H1 (cell line): ENCODE data around the gene STK39. TPM values are rescaled to one million over a fixed set of nuclear protein-coding genes. Genes with fewer than 3 reads are reported as not detected.

Source experiments
- CTCF ChIA-PET: fragments of 300-600 bp; sonication (Branson Sonifier 250); formaldehyde crosslinking; loops from one replicate; lab custom pipeline; 2021; ENCODE audit not compliant: partially characterized antibody; lab: Charles Lee
- POLR2A ChIA-PET: fragments of 300-600 bp; sonication (Branson Sonifier 250); formaldehyde crosslinking; loops from one replicate; lab custom pipeline; 2021; ENCODE audit warnings: inconsistent platforms; ENCODE audit not compliant: partially characterized antibody; lab: Charles Lee
- DNase-seq, 2 experiments: peaks; one replicate each; pipeline versions ENCODE4 v3.0.0 to v3.0.0-alpha.2; 2010 to 2022; ENCODE audit warnings: low spot score in 2 of 2, low read depth in 1 of 2, mixed read lengths in 1 of 2
- FAIRE-seq: peaks from 2 replicates; lab custom pipeline; 2011; peaks lifted over from hg19 to GRCh38; lab: Jason Lieb, UNC
- H2AFZ ChIP-seq: 2 replicates; pipeline ENCODE4 v1.8.1; 2012; ENCODE audit warnings: low read length, inconsistent platforms
- H2AK5ac ChIP-seq: 2 replicates; pipeline ENCODE4 v1.6.1; 2013; ENCODE audit warnings: low read depth, low read length
- H2BK120ac ChIP-seq: replicated peaks from 2 replicates; pipeline ENCODE3; 2013; ENCODE audit warnings: low read depth, low read length, inconsistent platforms
- H2BK12ac ChIP-seq: 2 replicates; pipeline ENCODE4 v1.6.1; 2013; ENCODE audit warnings: low read depth, low read length
- H2BK15ac ChIP-seq: 2 replicates; pipeline ENCODE4 v1.6.1; 2013; ENCODE audit warnings: low read length
- H2BK20ac ChIP-seq: 2 replicates; pipeline ENCODE4 v1.6.1; 2013; ENCODE audit warnings: low read length
- H2BK5ac ChIP-seq: 2 replicates; pipeline ENCODE4 v1.6.1; 2013; ENCODE audit warnings: low read depth, low read length
- H3K14ac ChIP-seq: 2 replicates; pipeline ENCODE4 v1.6.1; 2013; ENCODE audit warnings: inconsistent platforms; ENCODE audit not compliant: insufficient read length
- H3K18ac ChIP-seq: 2 replicates; pipeline ENCODE4 v1.6.1; 2013; ENCODE audit warnings: low read length; ENCODE audit errors: extremely low read depth
- H3K23ac ChIP-seq: 2 replicates; pipeline ENCODE4 v1.6.1; 2013; ENCODE audit warnings: inconsistent platforms; ENCODE audit not compliant: insufficient read length
- H3K23me2 ChIP-seq: 2 replicates; pipeline ENCODE4 v1.6.1; 2013; ENCODE audit warnings: low read depth, low read length
- H3K27ac ChIP-seq: 2 replicates; pipeline ENCODE4 v1.6.1; 2011; ENCODE audit warnings: low read depth, low read length, inconsistent platforms
- H3K27me3 ChIP-seq, 4 experiments: replicated peaks in 1 of 4; 1 replicate in 1 of 4; 2 replicates in 3 of 4; pipeline versions ENCODE4 v1.6.1 to v1.8.1; 2011 to 2013; ENCODE audit warnings: low read length in 3 of 4, mild to moderate bottlenecking in 3 of 4, inconsistent platforms in 2 of 4, mixed read lengths in 2 of 4, moderate library complexity in 1 of 4; ENCODE audit not compliant: control insufficient read depth in 3 of 4, insufficient read depth in 3 of 4; ENCODE audit errors: extremely low read depth in 1 of 4
- H3K36me3 ChIP-seq, 4 experiments: 2 replicates each; pipeline versions ENCODE4 v1.6.1 to v1.8.1; 2011 to 2013; ENCODE audit warnings: mild to moderate bottlenecking in 4 of 4, low read length in 3 of 4, moderate library complexity in 2 of 4, control low read depth in 1 of 4, inconsistent platforms in 1 of 4; ENCODE audit not compliant: insufficient read depth in 4 of 4, control insufficient read depth in 2 of 4
- H3K4ac ChIP-seq: replicated peaks from 2 replicates; pipeline ENCODE3; 2013; ENCODE audit warnings: low read length, low read depth, mixed read lengths, inconsistent platforms; ENCODE audit not compliant: insufficient read length
- H3K4me1 ChIP-seq, 4 experiments: replicated peaks in 1 of 4; 1 replicate in 1 of 4; 2 replicates in 3 of 4; pipeline versions ENCODE4 v1.6.1 to v1.8.1; 2011 to 2013; ENCODE audit warnings: low read length in 3 of 4, inconsistent platforms in 2 of 4, mixed read lengths in 1 of 4; ENCODE audit not compliant: insufficient read depth in 4 of 4, control insufficient read depth in 3 of 4
- H3K4me2 ChIP-seq, 2 experiments: 2 replicates each; pipeline versions ENCODE4 v1.6.1 to v1.8.1; 2011 to 2013; ENCODE audit warnings: low read depth in 2 of 2, low read length in 2 of 2, control low read depth in 1 of 2, inconsistent platforms in 1 of 2, mild to moderate bottlenecking in 1 of 2; ENCODE audit not compliant: insufficient read depth in 1 of 2
- H3K4me3 ChIP-seq, 4 experiments: fragments of 200-600, 300-600 bp in 1 of 4; sonication (generic), shearing (Covaris generic), sonication (Bioruptor Twin) in 1 of 4; 2 replicates each; pipeline versions ENCODE4 v1.5.1 to v1.8.1; 2011 to 2016; ENCODE audit warnings: low read length in 4 of 4, low read depth in 3 of 4, control low read depth in 2 of 4, inconsistent platforms in 2 of 4, mild to moderate bottlenecking in 2 of 4, mixed read lengths in 1 of 4, moderate library complexity in 1 of 4; ENCODE audit not compliant: insufficient read depth in 2 of 4; ENCODE audit errors: extremely low read depth in 1 of 4
- H3K56ac ChIP-seq: replicated peaks from 2 replicates; pipeline ENCODE3; 2013; ENCODE audit warnings: low read depth, mild to moderate bottlenecking, mixed read lengths, low read length, inconsistent platforms; ENCODE audit not compliant: insufficient read length
- H3K79me1 ChIP-seq: 2 replicates; pipeline ENCODE4 v1.6.1; 2013; ENCODE audit warnings: low read depth, low read length, control low read depth
- H3K79me2 ChIP-seq, 2 experiments: 2 replicates each; pipeline versions ENCODE4 v1.6.1 to v1.8.1; 2012 to 2013; ENCODE audit warnings: low read length in 2 of 2, mild to moderate bottlenecking in 2 of 2, inconsistent platforms in 1 of 2; ENCODE audit not compliant: insufficient read depth in 2 of 2, control insufficient read depth in 1 of 2
- H3K9ac ChIP-seq, 4 experiments: replicated peaks in 1 of 4; 1 replicate in 1 of 4; 2 replicates in 3 of 4; pipeline versions ENCODE4 v1.6.1 to v1.8.1; 2011 to 2013; ENCODE audit warnings: low read depth in 3 of 4, low read length in 3 of 4, control low read depth in 2 of 4, mild to moderate bottlenecking in 2 of 4, moderate library complexity in 2 of 4, inconsistent platforms in 1 of 4; ENCODE audit errors: extremely low read depth in 1 of 4
- H3K9me3 ChIP-seq, 2 experiments: 2 replicates each; pipeline versions ENCODE4 v1.6.1 to v1.8.1; 2012 to 2013; ENCODE audit warnings: mild to moderate bottlenecking in 2 of 2, moderate library complexity in 2 of 2, control low read depth in 1 of 2, inconsistent platforms in 1 of 2, low read depth in 1 of 2, low read length in 1 of 2, mixed read lengths in 1 of 2; ENCODE audit not compliant: insufficient read depth in 2 of 2
- H4K20me1 ChIP-seq, 2 experiments: replicated peaks in 1 of 2; 2 replicates each; pipeline versions ENCODE3 to v1.8.1; 2011 to 2013; ENCODE audit warnings: inconsistent platforms in 2 of 2, low read length in 2 of 2, mild to moderate bottlenecking in 1 of 2; ENCODE audit not compliant: insufficient read depth in 2 of 2, control insufficient read depth in 1 of 2
- H4K5ac ChIP-seq: 2 replicates; pipeline ENCODE4 v1.6.1; 2013; ENCODE audit warnings: low read length, low read depth, mixed read lengths, inconsistent platforms; ENCODE audit not compliant: insufficient read length
- H4K8ac ChIP-seq: 2 replicates; pipeline ENCODE4 v1.8.0; 2013; ENCODE audit warnings: mild to moderate bottlenecking, moderate library complexity, low read length, inconsistent platforms; ENCODE audit not compliant: insufficient read depth; ENCODE audit errors: extremely low read depth
- H4K91ac ChIP-seq: replicated peaks from 2 replicates; pipeline ENCODE3; 2013; ENCODE audit warnings: low read length, mixed read lengths, inconsistent platforms; ENCODE audit not compliant: insufficient read length
- CTCF ChIP-seq, 3 experiments: IDR thresholded peaks; 1 replicate in 2 of 3; 2 replicates in 1 of 3; pipeline versions ENCODE4 v1.5.1 to v1.6.1; 2011; ENCODE audit warnings: low read length in 3 of 3, mild to moderate bottlenecking in 3 of 3, inconsistent platforms in 2 of 3, low read depth in 1 of 3, moderate library complexity in 1 of 3; ENCODE audit not compliant: insufficient read depth in 1 of 3; ENCODE audit errors: control extremely low read depth in 1 of 3
- E2F6 ChIP-seq: IDR thresholded peaks from 2 replicates; pipeline ENCODE4 v1.6.1; 2012; ENCODE audit warnings: inconsistent platforms
- EGR1 ChIP-seq: IDR thresholded peaks from 2 replicates; pipeline ENCODE4 v1.6.1; 2011; ENCODE audit warnings: low read depth, low read length, borderline replicate concordance
- SIN3A ChIP-seq, 2 experiments: IDR thresholded peaks in 1 of 2; conservative IDR thresholded peaks in 1 of 2; 2 replicates each; pipeline ENCODE4 v1.6.1; 2011 to 2012; ENCODE audit warnings: low read length in 2 of 2, improper control_type of control experiment in 1 of 2, low read depth in 1 of 2, mild to moderate bottlenecking in 1 of 2
- SIX5 ChIP-seq: IDR thresholded peaks from 2 replicates; pipeline ENCODE4 v1.6.1; 2011; ENCODE audit warnings: mild to moderate bottlenecking, low read depth, low read length
- SP4 ChIP-seq: IDR thresholded peaks from 2 replicates; pipeline ENCODE4 v1.6.1; 2012; ENCODE audit warnings: low read length, inconsistent platforms
- TAF1 ChIP-seq: IDR thresholded peaks from 2 replicates; pipeline ENCODE4 v1.6.1; 2011; ENCODE audit warnings: mild to moderate bottlenecking, low read depth, low read length
- WGBS, 2 experiments: shearing (Covaris generic) in 1 of 2; methylation state at CpG; one replicate each; pipeline versions ENCODE4 v1.1.6 to v1.1.7; 2013 to 2015; ENCODE audit warnings: low lambda C conversion rate in 2 of 2, mixed read lengths in 2 of 2, inconsistent platforms in 1 of 2, low coverage in 1 of 2, missing lambda C conversion rate in 1 of 2; ENCODE audit not compliant: insufficient replicate concordance in 2 of 2, insufficient coverage in 1 of 2, insufficient read length in 1 of 2; ENCODE audit errors: extremely low coverage in 1 of 2, missing lambda C conversion rate in 1 of 2; 5-methylcytosine and 5-hydroxymethylcytosine counted together
- polyA plus RNA-seq, 7 experiments: library from polyadenylated mRNA; depleted of rRNA in 3 of 7; stranded (reverse) in 5 of 7; unstranded in 2 of 7; fragments of >200 nt in 5 of 7; fragments of 200-250 nt in 2 of 7; gene quantifications; 1 replicate in 5 of 7; 2 replicates in 1 of 7; 4 replicates in 1 of 7; pipeline versions ENCODE4 v1.2.1 to v1.2.3, GENCODE V29; 2011 to 2013; ENCODE audit warnings: missing spikeins in 2 of 7, mixed read lengths in 2 of 7
- total RNA-seq: library from RNA; stranded (reverse); fragmentation: NEBNext Ultra II Directional; extraction: Animal tissue kit (Norgen Biotek cat#: 25700); gene quantifications from 2 replicates; pipeline ENCODE4 v1.2.1, GENCODE V29; 2021

Gene STK39
- total and polyA plus RNA-seq, 2 of the 8 experiments (the other 6 are each of a cell fraction or from before 2014, with no cell fraction given), result 13.7 to 23.8 TPM

- Histone ChIP-seq H3K27me3 (no peaks in the 10 kb centered on the region), H3K4ac (no peak overlapping the region), H2AK5ac (no peak overlapping the region), H2BK12ac (no peak overlapping the region), H3K9me3 (no peaks in the 10 kb centered on the region), H3K23me2 (peaks cover 9% of the 10 kb centered on the region; the same call in 1 of the 2 replicates), H3K4me1 (peaks cover 2 to 9% (median 5%) of the 10 kb centered on the region in 4 experiments; a peak in 6 of 7 replicates), H3K56ac (no peak overlapping the region), H3K9ac (no peak overlapping the region), H3K4me2 (no peak overlapping the region), H4K91ac (no peak overlapping the region), H3K18ac (no peak overlapping the region), H3K36me3 (no peaks in the 10 kb centered on the region), H2BK5ac (no peak overlapping the region), H4K20me1 (peaks cover 5 to 7% of the 10 kb centered on the region in 2 experiments), H3K14ac (no peak overlapping the region), H3K79me2 (peaks cover 0 to 21% of the 10 kb centered on the region in 2 experiments; a peak in 2 of 4 replicates), H2BK15ac (no peak overlapping the region), H2BK120ac (no peak overlapping the region), H4K8ac (no peak overlapping the region), H3K4me3 (no peak overlapping the region), H2BK20ac (no peak overlapping the region), H4K5ac (no peak overlapping the region), H3K79me1 (peaks cover 7% of the 10 kb centered on the region; the same call in 1 of the 2 replicates), H2AFZ (no peak overlapping the region), H3K23ac (no peak overlapping the region), H3K27ac (no peak overlapping the region)
- DNase-seq (no peak), FAIRE-seq (no peak)
- ChIA-PET CTCF (no interaction called here), POLR2A (interaction anchor here (0.7 kb wide), 1 partner anchor 46 kb away, joined by 3 read pairs; no protein-coding TSS in a partner anchor)
- TF ChIP-seq CTCF (IDR thresholded peaks at IDR 0.05; ENCODE audit: control extremely low read depth in 1 of 3, insufficient read depth in 1 of 3, low read depth in 1 of 3, low read length in 3 of 3) (no peak), SIN3A (conservative IDR thresholded peaks at IDR 0.05 in 1 of 2, IDR thresholded peaks at IDR 0.05 in 1 of 2; ENCODE audit: low read depth in 1 of 2, low read length in 2 of 2) (no peak), E2F6 (no peak), EGR1 (no peak), SIX5 (no peak), TAF1 (no peak), SP4 (no peak)
- WGBS, 2 experiments, result 86% methylated on average over 5 of the region's 5 CpGs; no CpG with 5 or more reads in 1 of the 2 experiments
Observed at GRCh38 chr2:168243061-168243460, 4.3 kb downstream of the STK39 start.
